HG02588 (cell line): ENCODE data around the gene GRID1.

ENCODE experiments used
- ATAC-seq: cut with Tn5 transposase; IDR thresholded peaks from one replicate; pipeline ENCODE4 v1.9.1; 2021; ENCODE audit warnings: mild to moderate bottlenecking, moderate library complexity; ENCODE audit not compliant: unreplicated experiment

GRID1 gene

GRCh38 chr10:85615556-85615955 is 751.0 kb downstream of the GRID1 start:
- ATAC-seq: no peak

DNA sequence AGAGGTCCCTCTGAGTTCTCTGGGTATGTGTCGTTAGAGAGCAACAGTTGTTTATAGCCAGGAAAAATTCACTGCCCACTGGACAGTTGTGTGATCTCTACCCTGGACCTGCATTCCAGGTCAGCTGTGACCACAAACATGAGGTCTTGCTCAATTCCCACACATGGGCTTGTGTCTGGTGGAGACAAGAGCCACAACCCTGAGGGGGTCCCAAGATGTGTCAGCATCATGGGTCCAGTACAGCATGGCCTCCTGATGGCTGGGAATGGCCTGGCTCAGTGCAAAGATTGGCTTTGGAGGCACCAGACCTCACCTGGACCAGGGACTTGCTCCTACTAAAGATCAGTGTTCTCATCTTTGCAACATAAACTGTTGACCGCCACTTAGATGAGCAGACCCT is 751.6 kb downstream of the GRID1 start:
- ATAC-seq: no peak

DNA sequence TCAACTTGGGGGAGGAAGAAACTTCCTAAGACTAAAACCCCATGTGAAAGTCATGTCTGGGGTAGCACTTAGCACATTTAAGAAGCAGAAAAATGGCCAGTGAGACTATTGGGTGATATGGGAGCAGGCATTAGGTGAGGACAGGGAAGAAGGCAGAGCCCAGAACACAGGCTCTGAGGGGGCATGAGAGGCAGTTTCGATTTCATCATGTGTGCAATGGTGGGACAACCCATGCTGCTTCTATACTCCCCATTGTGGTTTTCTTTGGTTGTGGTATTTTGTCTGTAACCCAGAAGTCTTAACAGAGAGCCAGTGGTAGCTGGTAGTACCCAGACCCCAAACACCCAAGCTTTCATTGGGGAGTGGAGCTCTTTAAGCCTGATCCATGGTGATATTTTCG is 752.0 kb downstream of the GRID1 start:
- no peak for ATAC-seq

DNA sequence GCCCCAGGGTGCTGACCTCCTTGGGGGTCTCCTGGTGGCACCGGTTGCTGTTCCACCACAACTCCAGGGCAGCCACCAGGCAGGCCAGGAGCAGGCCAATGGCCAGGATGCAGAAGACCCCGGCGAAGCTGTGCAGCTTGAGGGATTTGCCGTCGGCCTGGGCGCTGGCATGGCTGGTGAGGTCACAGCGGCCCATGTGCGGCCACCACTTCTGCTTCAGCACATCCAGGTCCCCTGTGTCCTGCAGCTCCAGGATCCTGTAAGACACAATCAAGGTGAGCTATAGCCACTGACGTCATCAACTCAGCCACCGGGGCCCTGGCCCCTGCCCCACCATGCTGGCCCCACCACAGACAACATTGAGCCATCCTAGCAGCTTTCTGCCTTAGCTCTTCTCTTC is 753.2 kb downstream of the GRID1 start:
- no peak for ATAC-seq

DNA sequence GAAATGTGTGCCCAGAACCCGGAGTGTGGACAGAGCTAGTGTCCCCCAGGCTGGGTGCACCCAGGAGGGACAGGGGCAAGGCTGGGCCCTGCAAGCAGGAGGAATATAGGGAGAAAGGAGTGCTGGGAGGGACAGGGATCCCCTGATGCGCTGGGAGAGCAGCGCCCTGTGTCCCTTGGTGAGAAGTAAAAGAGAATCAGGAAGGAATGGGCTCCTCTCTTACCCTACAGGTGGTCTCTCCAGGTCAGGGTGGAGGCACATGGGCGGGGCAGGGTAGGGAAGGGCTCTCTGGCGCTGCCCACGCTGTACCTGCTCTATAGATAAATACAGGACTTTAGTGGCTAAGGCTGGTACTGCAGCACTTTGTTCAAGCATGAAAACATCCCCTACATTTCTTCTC is 753.8 kb downstream of the GRID1 start:
- ATAC-seq: no peak

DNA sequence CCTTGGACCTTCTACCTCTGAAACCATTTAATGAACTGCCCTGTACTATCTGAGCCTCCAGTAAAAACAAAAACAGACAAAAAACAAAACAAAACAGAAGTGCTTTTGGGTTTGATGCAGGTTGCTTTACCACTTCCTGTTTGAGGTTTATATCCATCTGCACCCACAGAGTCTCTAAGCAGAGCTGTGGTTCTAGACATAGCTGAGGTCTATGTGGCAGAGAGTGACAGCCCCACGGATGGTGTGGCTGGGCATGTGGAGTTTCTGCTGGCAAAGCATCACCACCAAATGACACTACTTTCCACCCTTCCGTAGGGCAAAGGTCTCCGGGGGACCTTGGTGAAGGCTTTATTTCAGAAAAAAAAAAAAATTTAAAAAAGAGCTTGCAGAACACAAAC is 754.2 kb downstream of the GRID1 start:
- peak; percentile 95 for ATAC-seq

DNA sequence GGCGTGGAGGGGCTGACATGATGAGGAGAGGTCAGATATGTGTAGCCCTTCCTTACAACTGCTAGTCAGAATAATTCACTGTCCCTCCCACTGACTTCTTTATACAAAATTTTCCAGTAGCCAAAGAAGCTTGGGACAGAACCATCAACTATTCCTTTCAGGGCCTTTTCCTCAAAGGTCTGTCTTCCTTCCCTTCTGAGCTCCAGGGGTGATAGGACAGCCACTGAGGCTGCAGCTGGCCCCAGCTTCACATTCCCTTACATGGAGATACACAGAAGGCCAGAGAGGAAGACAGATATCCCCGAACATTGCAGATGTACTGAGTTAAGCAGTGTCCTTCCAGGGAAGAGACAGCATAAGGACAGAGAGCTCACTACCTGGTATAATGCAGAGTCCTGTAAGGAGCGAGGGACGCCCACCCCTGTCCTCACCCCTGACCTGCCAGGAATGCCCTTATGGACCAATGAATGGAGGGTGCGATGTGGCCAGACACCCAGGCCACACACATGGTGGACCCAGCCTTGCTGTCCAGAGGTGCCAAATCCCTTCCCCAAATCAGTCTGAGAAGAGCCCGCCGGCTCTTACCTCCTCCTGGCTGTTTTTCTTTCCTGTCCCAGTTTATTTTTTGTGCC is 754.7 kb downstream of the GRID1 start:
- ATAC-seq: no peak

- no peak for ATAC-seq
Observed at GRCh38 chr10:85611093-85611740, 755.4 kb downstream of the GRID1 start.

- ATAC-seq: no peak
Observed at GRCh38 chr10:85610381-85611092, 756.1 kb downstream of the GRID1 start.

GRCh38 chr10:85609509-85609908 is 757.1 kb downstream of the GRID1 start:
- ATAC-seq: no peak

DNA sequence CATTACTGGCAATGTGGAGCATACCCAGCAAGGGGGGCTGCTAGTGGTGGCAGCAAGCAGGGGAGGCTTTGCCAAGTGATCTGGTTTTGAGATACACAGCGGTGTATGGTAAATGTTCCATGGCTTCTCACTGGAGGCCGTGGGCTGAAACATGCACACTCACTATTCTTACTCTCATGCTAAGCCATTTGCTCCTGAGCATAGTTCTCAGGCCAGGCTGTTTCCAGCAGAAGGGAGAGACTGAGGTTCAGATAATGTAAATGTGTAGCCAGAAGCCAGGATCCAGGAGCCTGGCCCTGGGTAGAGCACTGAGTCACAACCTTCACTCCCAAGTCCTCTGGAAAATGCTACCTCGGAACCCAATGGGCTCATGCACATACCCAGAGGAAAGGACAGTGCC is 757.9 kb downstream of the GRID1 start:
- ATAC-seq: no peak

GRCh38 chr10:85607043-85607695 is 759.4 kb downstream of the GRID1 start:
- no peak for ATAC-seq

- no peak for ATAC-seq
Observed at GRCh38 chr10:85606401-85606800, 760.2 kb downstream of the GRID1 start.

- no peak for ATAC-seq
Observed at GRCh38 chr10:85604884-85605283, 761.7 kb downstream of the GRID1 start.

DNA sequence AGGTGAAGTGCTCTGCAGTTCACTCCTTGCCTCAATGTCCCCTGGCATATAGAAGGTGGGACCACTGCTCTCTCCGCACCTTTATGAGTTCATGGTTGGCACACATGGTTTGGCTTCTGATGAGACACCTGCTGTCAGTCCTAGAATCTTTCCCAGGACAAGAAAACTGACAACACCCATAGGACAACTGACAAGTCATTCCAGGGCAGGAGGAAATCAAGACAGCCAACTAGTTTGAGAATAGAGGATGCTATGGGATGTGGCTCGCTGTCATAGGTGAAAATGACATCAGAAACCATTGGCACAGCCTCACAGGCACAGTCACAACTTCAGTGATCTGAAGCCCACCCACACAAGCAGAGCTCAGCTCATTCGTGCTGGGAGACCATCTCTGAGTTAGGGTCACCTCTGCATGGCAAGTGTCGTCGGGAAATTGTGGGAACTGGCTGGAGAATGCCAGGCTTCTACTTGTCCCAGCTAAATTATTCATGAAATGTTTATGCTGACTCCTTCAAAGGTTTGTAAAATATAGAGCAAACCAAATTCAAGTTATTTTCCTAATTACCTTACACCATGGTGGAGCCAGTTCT is 762.4 kb downstream of the GRID1 start:
- no peak for ATAC-seq

DNA sequence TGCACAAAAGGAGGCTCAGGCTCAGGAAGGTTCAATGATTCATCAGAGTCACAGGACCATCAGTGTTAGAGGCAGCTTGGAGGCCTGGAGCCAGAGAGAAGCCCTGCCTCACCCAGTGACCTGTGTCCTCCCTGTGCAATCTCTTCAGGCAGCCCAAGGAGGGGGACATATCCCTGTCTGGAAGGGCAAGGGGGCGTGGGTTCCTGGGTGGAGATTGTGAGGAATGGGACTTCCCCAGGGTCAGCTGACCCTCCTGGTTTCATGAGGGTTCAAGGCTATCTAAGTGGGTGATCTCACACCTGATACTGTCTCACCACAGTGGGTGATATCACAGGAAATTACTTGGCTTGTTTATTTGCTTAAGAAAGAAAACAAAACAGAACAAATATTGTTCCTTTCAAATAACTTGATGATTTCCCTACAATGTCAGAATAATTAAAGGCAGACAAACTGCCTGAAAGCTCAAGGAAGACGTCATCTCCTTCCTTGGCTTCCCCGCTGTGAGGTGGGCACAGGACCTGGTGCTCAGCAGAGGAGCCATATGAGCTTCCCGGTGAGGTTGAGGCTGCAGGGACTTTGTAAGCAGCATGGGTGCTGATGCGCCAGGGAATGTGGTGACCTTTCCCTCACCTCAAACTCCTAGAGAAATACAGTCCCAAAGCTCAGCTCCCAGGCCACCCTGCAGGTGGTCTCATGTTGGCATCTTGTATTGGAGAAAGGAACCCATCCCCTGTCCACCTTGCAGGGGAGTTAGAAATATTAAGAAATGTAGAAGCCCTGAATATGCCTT is 763.2 kb downstream of the GRID1 start:
- ATAC-seq: no peak

- no peak for ATAC-seq
Observed at GRCh38 chr10:85602713-85603112, 763.9 kb downstream of the GRID1 start.

GRCh38 chr10:85602306-85602705 is 764.3 kb downstream of the GRID1 start:
- no peak for ATAC-seq

- ATAC-seq: no peak
Observed at GRCh38 chr10:85601526-85601925, 765.1 kb downstream of the GRID1 start.

GRCh38 chr10:85600744-85601081 is 765.9 kb downstream of the GRID1 start:
- no peak for ATAC-seq
